Measurements from ENCODE around the gene ENTHD1. TPM values are rescaled to one million over a fixed set of nuclear protein-coding genes. Genes with fewer than 3 reads are reported as not detected.

The ENTHD1 gene
- total RNA-seq, 2 experiments from 2014 or later = 0.34 TPM

DNA sequence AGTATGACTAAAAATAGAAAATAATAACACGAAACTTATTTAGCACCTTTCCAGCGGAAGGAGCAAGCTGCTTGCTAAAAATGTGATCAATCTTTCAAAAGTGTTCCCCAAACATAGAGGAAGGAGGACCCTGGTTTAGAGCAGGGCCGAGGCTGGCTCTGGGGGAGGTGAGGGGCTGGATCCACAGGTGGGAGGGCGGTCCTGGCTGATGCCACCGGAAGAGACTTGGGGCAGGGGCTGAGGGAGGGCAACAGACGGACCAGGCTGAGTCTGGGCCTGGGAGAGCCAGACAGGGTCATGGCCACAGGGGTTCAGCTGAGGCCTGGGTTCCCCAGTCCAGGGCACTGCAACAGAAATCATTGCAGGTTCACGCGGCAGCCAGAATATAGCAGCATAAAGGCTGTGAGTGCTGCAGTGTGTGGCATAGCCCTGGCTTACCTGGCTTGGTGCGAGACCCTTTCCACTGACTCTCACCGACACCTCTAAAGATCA, 179.7 kb downstream of the ENTHD1 start:
- POLR2A ChIA-PET = no interaction called here
- CTCF ChIA-PET = interaction anchor here (1.5 kb wide), 1 partner anchor 311 kb away, joined by 3 read pairs; no protein-coding TSS in a partner anchor
- Mint-ChIP-seq H3K27me3 (peaks cover 3% of the 10 kb centered on the region), H3K4me3 (no peak overlapping the region), H3K36me3 (ENCODE audit: low read depth) (no peaks in the 10 kb centered on the region), H3K27ac (no peak overlapping the region), H3K4me1 (ENCODE audit: low read depth) (no peaks in the 10 kb centered on the region), H3K9me3 (no peaks in the 10 kb centered on the region)
- TF ChIP-seq, protein P1, sequence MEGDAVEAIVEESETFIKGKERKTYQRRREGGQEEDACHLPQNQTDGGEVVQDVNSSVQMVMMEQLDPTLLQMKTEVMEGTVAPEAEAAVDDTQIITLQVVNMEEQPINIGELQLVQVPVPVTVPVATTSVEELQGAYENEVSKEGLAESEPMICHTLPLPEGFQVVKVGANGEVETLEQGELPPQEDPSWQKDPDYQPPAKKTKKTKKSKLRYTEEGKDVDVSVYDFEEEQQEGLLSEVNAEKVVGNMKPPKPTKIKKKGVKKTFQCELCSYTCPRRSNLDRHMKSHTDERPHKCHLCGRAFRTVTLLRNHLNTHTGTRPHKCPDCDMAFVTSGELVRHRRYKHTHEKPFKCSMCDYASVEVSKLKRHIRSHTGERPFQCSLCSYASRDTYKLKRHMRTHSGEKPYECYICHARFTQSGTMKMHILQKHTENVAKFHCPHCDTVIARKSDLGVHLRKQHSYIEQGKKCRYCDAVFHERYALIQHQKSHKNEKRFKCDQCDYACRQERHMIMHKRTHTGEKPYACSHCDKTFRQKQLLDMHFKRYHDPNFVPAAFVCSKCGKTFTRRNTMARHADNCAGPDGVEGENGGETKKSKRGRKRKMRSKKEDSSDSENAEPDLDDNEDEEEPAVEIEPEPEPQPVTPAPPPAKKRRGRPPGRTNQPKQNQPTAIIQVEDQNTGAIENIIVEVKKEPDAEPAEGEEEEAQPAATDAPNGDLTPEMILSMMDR (IDR thresholded peaks at IDR 0.05) = no peak
- intact Hi-C loops (cut with micrococcal nuclease) = no loop called here
- no peak for ATAC-seq
- DNase-seq = no peak

DNA sequence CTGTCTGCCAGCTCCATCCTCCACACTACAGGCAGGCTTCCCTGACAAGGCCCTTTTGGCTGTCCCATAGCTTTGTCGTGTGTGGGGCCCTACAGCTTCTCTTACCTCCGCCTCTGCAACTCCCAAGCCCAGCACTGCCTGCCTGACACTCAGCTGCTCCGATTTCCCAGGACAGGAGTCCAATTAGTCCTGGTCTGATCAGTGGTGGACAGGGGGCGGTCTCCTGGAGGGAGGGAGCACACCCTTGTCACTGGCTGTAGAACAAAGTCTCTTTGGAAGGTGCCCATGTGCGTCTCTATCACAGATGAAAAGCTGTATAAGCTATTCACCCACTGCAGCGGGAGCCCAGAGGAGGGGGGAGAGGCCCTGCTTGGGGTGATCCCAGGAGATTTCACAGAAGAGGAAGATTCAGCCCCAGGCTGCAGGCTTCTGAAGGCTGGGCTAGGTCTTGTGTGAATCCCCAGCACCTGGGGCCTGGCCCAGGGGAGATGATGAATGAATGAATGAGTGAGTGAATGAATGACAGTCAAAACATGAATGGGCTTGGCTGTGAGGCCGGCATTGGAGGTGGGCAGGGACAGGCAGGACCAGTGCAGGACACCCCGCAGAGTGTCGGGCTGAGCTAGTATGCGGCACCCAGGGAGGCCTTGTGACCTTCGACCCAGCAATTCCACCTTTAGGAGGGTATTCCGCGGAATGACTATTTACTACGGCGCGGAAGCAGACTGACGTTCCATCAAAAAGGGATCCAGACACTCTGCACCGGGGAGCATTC, 180.6 kb downstream of the ENTHD1 start:
- Mint-ChIP-seq H3K27ac (no peak overlapping the region), H3K27me3 (peaks cover 3% of the 10 kb centered on the region), H3K36me3 (ENCODE audit: low read depth) (no peaks in the 10 kb centered on the region), H3K9me3 (no peaks in the 10 kb centered on the region), H3K4me1 (ENCODE audit: low read depth) (no peaks in the 10 kb centered on the region), H3K4me3 (no peak overlapping the region)
- DNase-seq (no peak), ATAC-seq (no peak)
- ChIA-PET CTCF (interaction anchor here (1.2 to 1.5 kb wide), 2 partner anchors 94 to 312 kb away, joined by 3 read pairs; no protein-coding TSS in a partner anchor), POLR2A (no interaction called here)
- TF ChIP-seq, protein P1 (IDR thresholded peaks at IDR 0.05) = no peak
- intact Hi-C loops (cut with micrococcal nuclease) = no loop called here

DNA sequence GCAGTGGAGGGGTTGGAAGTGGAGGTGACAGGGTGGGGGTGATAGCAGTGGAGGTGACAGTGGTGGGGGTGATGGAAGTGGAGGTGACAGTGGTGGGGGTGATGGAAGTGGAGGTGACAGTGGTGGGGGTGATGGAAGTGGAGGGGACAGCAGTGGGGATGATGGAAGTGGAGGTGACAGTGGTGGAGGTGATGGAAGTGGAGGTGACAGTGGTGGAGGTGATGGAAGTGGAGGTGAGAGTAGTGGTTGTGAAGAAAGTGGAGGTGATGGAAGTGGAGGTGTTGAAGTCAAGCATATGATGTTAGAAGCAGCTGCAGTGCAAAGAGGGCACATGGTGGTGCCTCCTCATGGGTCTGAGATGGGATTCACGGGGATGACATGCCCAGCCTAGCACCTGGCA, 181.5 kb downstream of the ENTHD1 start:
- no peaks in the 10 kb centered on the region for H3K4me1 Mint-ChIP-seq (ENCODE audit: low read depth)
- no peak overlapping the region for H3K4me3 Mint-ChIP-seq
- POLR2A ChIA-PET = no interaction called here
- TF ChIP-seq, protein P1 (IDR thresholded peaks at IDR 0.05) = no peak
- ATAC-seq (no peak), DNase-seq (no peak)
- no peak overlapping the region for H3K27ac Mint-ChIP-seq
- CTCF ChIA-PET = interaction anchor here (1.2 kb wide), 1 partner anchor 95 kb away, joined by 3 read pairs; no protein-coding TSS in a partner anchor
- H3K9me3 Mint-ChIP-seq = no peaks in the 10 kb centered on the region
- intact Hi-C loops (cut with micrococcal nuclease) = no loop called here
- peaks cover 3% of the 10 kb centered on the region for H3K27me3 Mint-ChIP-seq
- no peaks in the 10 kb centered on the region for H3K36me3 Mint-ChIP-seq (ENCODE audit: low read depth)

DNA sequence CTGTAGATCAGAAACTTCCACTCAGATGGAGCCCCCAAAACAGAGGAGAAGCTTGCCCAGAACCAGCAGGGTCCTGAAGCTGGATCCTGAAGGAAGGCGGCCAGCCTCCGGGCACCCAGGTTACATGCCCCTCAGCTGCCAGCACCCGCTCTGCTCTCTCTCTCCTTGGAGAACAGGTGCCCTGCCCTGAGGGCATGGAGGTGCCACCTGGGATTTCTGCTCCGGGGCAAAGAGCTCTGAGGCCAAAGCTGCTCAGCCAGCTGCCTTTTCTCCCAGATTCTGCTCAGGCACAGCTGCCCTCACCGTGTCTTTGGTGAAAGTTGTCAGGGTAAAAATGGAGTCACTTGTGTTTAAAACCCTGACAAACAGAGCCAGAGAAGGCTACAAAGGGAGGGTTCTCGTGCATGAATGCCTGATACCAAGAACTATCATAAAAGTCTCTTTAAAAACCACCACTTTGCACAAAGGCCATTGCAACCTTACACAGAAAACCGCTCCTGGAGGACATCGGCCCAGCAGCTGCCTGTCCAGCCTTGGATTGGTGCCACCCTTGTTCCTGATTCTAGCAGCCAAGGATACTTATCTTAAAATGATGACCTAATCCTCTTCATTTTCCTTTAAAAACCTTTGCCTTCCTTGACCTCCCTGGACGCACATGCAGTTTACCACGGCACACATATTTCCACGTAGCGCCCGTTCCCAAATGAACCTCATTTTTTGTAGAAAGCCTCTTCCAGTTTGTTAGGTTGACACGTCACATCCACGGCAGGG, 183.0 kb downstream of the ENTHD1 start:
- Mint-ChIP-seq H3K9me3 (no peaks in the 10 kb centered on the region), H3K36me3 (ENCODE audit: low read depth) (no peaks in the 10 kb centered on the region), H3K4me1 (ENCODE audit: low read depth) (no peaks in the 10 kb centered on the region), H3K27me3 (peaks cover 3% of the 10 kb centered on the region), H3K4me3 (no peak overlapping the region), H3K27ac (no peak overlapping the region)
- ChIA-PET POLR2A (no interaction called here), CTCF (interaction anchor here (1.5 kb wide), 1 partner anchor 96 kb away, joined by 4 read pairs; no protein-coding TSS in a partner anchor)
- ATAC-seq = no peak
- TF ChIP-seq, protein P1 (IDR thresholded peaks at IDR 0.05) = no peak
- intact Hi-C loops (cut with micrococcal nuclease) = no loop called here
- no peak for DNase-seq
